Stomach smooth muscle (tissue), 2 donors: ENCODE data around the gene VCPKMT.

ENCODE experiments used
- H3K27ac ChIP-seq: one replicate; pipeline ENCODE4 v1.7.0; 2013; ENCODE audit warnings: mild to moderate bottlenecking, low read length, inconsistent platforms
- H3K27me3 ChIP-seq, 2 donors: one replicate each; pipeline ENCODE4 v1.7.0; 2013; ENCODE audit warnings: low read length in 2 of 2; ENCODE audit not compliant: insufficient read depth in 2 of 2, control insufficient read depth in 1 of 2
- H3K36me3 ChIP-seq, 2 donors: one replicate each; pipeline ENCODE4 v1.7.0; 2013; ENCODE audit warnings: low read length in 2 of 2; ENCODE audit not compliant: control insufficient read depth in 2 of 2, insufficient read depth in 2 of 2
- H3K4me1 ChIP-seq: one replicate; pipeline ENCODE4 v1.7.0; 2013; ENCODE audit warnings: low read length; ENCODE audit not compliant: control insufficient read depth, insufficient read depth
- H3K4me3 ChIP-seq, 2 donors: one replicate each; pipeline ENCODE4 v1.7.0; 2013; ENCODE audit warnings: low read length in 2 of 2
- H3K9ac ChIP-seq, 2 donors: one replicate each; pipeline ENCODE4 v1.7.0; 2013; ENCODE audit warnings: low read length in 2 of 2, mild to moderate bottlenecking in 1 of 2
- H3K9me3 ChIP-seq, 2 donors: one replicate each; pipeline ENCODE4 v1.7.0; 2013; ENCODE audit warnings: low read length in 2 of 2; ENCODE audit not compliant: control insufficient read depth in 2 of 2
- donor health status: healthy.
- donor health status: Pancreatic carcinoma.

The VCPKMT gene

GRCh38 chr14:50092006-50092555 lies 24.3 kb downstream of the VCPKMT start:
- no peaks in the 10 kb centered on the region for H3K9me3 ChIP-seq
- H3K27me3 ChIP-seq: no peaks in the 10 kb centered on the region
- H3K9ac ChIP-seq: no peak overlapping the region
- H3K36me3 ChIP-seq: peaks cover 0 to 2% of the 10 kb centered on the region in 2 donors
- no peaks in the 10 kb centered on the region for H3K4me1 ChIP-seq
- H3K27ac ChIP-seq: no peak overlapping the region
- H3K4me3 ChIP-seq: no peak overlapping the region

- Histone ChIP-seq H3K27me3 (no peaks in the 10 kb centered on the region), H3K27ac (no peak overlapping the region), H3K4me1 (no peaks in the 10 kb centered on the region), H3K4me3 (no peak overlapping the region), H3K9ac (no peak overlapping the region), H3K36me3 (peaks cover 0 to 2% of the 10 kb centered on the region in 2 donors), H3K9me3 (no peaks in the 10 kb centered on the region)
Measured at GRCh38 chr14:50091240-50091913, 25.0 kb downstream of the VCPKMT start.

- Histone ChIP-seq H3K9me3 (no peaks in the 10 kb centered on the region), H3K4me1 (no peaks in the 10 kb centered on the region), H3K27ac (no peak overlapping the region)
Measured at GRCh38 chr14:50089208-50089607, 27.2 kb downstream of the VCPKMT start.

GRCh38 chr14:50088731-50089130 lies 27.6 kb downstream of the VCPKMT start:
- Histone ChIP-seq H3K27ac (no peak overlapping the region), H3K36me3 (no peaks in the 10 kb centered on the region), H3K4me1 (no peaks in the 10 kb centered on the region), H3K9ac (no peak overlapping the region), H3K9me3 (no peaks in the 10 kb centered on the region), H3K4me3 (no peak overlapping the region), H3K27me3 (no peaks in the 10 kb centered on the region)

More at GRCh38 chr14:50089208-50089607, 27.2 kb downstream of the VCPKMT start:
- no peaks in the 10 kb centered on the region for H3K27me3 ChIP-seq
- no peak overlapping the region for H3K4me3 ChIP-seq
- no peaks in the 10 kb centered on the region for H3K36me3 ChIP-seq
- H3K9ac ChIP-seq: no peak overlapping the region

- Histone ChIP-seq H3K27me3 (no peaks in the 10 kb centered on the region), H3K4me3 (no peak overlapping the region), H3K4me1 (no peaks in the 10 kb centered on the region), H3K9ac (no peak overlapping the region), H3K36me3 (no peaks in the 10 kb centered on the region), H3K27ac (no peak overlapping the region), H3K9me3 (no peaks in the 10 kb centered on the region)
Measured at GRCh38 chr14:50088117-50088515, 28.3 kb downstream of the VCPKMT start.

- H3K9ac ChIP-seq: no peak overlapping the region
- H3K36me3 ChIP-seq: no peaks in the 10 kb centered on the region
- H3K27ac ChIP-seq: no peak overlapping the region
- H3K9me3 ChIP-seq: no peaks in the 10 kb centered on the region
- H3K4me3 ChIP-seq: no peak overlapping the region
- H3K4me1 ChIP-seq: no peaks in the 10 kb centered on the region
- no peaks in the 10 kb centered on the region for H3K27me3 ChIP-seq
Measured at GRCh38 chr14:50087341-50088116, 28.8 kb downstream of the VCPKMT start.

- H3K9me3 ChIP-seq: no peaks in the 10 kb centered on the region
- H3K36me3 ChIP-seq: no peaks in the 10 kb centered on the region
- no peak overlapping the region for H3K27ac ChIP-seq
- no peaks in the 10 kb centered on the region for H3K4me1 ChIP-seq
- no peak overlapping the region for H3K4me3 ChIP-seq
- H3K27me3 ChIP-seq: no peaks in the 10 kb centered on the region
- H3K9ac ChIP-seq: no peak overlapping the region
Measured at GRCh38 chr14:50086321-50086711, 30.1 kb downstream of the VCPKMT start.

- Histone ChIP-seq H3K27me3 (no peaks in the 10 kb centered on the region), H3K4me1 (no peaks in the 10 kb centered on the region), H3K9me3 (no peaks in the 10 kb centered on the region), H3K36me3 (no peaks in the 10 kb centered on the region), H3K9ac (no peak overlapping the region), H3K4me3 (no peak overlapping the region), H3K27ac (no peak overlapping the region)
Measured at GRCh38 chr14:50085570-50086320, 30.6 kb downstream of the VCPKMT start.

GRCh38 chr14:50084666-50085065 lies 31.7 kb downstream of the VCPKMT start:
- H3K9me3 ChIP-seq: no peaks in the 10 kb centered on the region
- H3K9ac ChIP-seq: no peak overlapping the region
- no peaks in the 10 kb centered on the region for H3K36me3 ChIP-seq
- no peak overlapping the region for H3K27ac ChIP-seq
- no peaks in the 10 kb centered on the region for H3K4me1 ChIP-seq
- no peaks in the 10 kb centered on the region for H3K27me3 ChIP-seq
- no peak overlapping the region for H3K4me3 ChIP-seq

GRCh38 chr14:50083467-50084337 lies 32.7 kb downstream of the VCPKMT start:
- Histone ChIP-seq H3K9me3 (no peaks in the 10 kb centered on the region), H3K4me1 (no peaks in the 10 kb centered on the region), H3K36me3 (no peaks in the 10 kb centered on the region), H3K4me3 (no peak overlapping the region), H3K27ac (peak overlapping the region; percentile 6), H3K27me3 (no peaks in the 10 kb centered on the region), H3K9ac (peak overlapping the region in 1 of 2 donors; percentile 48)
